ENCODE measurements around the gene MFN1.

MFN1 gene

GRCh38 chr3:179414804-179415203 is 67.3 kb downstream of the MFN1 start:
- Mint-ChIP-seq H3K4me3 (no peak overlapping the region), H3K27me3 (ENCODE audit: low read depth) (no peaks in the 10 kb centered on the region), H3K27ac (no peak overlapping the region), H3K4me1 (no peaks in the 10 kb centered on the region), H3K9me3 (no peaks in the 10 kb centered on the region), H3K36me3 (ENCODE audit: low read depth) (peaks cover 34% of the 10 kb centered on the region)
- TF ChIP-seq CTCF (IDR thresholded peaks at IDR 0.05; ENCODE audit: unreplicated experiment in 3 of 3): no peak

- H3K4me3 Mint-ChIP-seq: no peak overlapping the region
- no peak overlapping the region for H3K27ac Mint-ChIP-seq
- no peaks in the 10 kb centered on the region for H3K9me3 Mint-ChIP-seq
- peaks cover 28% of the 10 kb centered on the region for H3K36me3 Mint-ChIP-seq (ENCODE audit: low read depth)
- TF ChIP-seq CTCF (IDR thresholded peaks at IDR 0.05; ENCODE audit: unreplicated experiment in 3 of 3): no peak
- H3K4me1 Mint-ChIP-seq: no peaks in the 10 kb centered on the region
- no peaks in the 10 kb centered on the region for H3K27me3 Mint-ChIP-seq (ENCODE audit: low read depth)
These were observed 67.9 kb downstream of the MFN1 start for GRCh38 chr3:179415377-179415776.

- TF ChIP-seq CTCF (IDR thresholded peaks at IDR 0.05; ENCODE audit: unreplicated experiment in 3 of 3): no peak
- H3K27me3 Mint-ChIP-seq (ENCODE audit: low read depth): no peaks in the 10 kb centered on the region
- H3K27ac Mint-ChIP-seq: no peak overlapping the region
- H3K4me3 Mint-ChIP-seq: no peak overlapping the region
- no peaks in the 10 kb centered on the region for H3K4me1 Mint-ChIP-seq
- H3K36me3 Mint-ChIP-seq (ENCODE audit: low read depth): peaks cover 25% of the 10 kb centered on the region
- no peaks in the 10 kb centered on the region for H3K9me3 Mint-ChIP-seq
These were observed 69.2 kb downstream of the MFN1 start for GRCh38 chr3:179416681-179417080.

- H3K27ac Mint-ChIP-seq: no peak overlapping the region
These were observed 71.1 kb downstream of the MFN1 start for GRCh38 chr3:179418610-179419009.

GRCh38 chr3:179421500-179421899 is 74.0 kb downstream of the MFN1 start:
- no peak overlapping the region for H3K4me3 Mint-ChIP-seq
- H3K27me3 Mint-ChIP-seq (ENCODE audit: low read depth): no peaks in the 10 kb centered on the region
- peak; percentile 18 to 50 (median 37) for TF ChIP-seq CTCF (IDR thresholded peaks at IDR 0.05; ENCODE audit: unreplicated experiment in 3 of 3)
- H3K4me1 Mint-ChIP-seq: no peaks in the 10 kb centered on the region
- H3K9me3 Mint-ChIP-seq: no peaks in the 10 kb centered on the region
- H3K27ac Mint-ChIP-seq: no peak overlapping the region
- H3K36me3 Mint-ChIP-seq (ENCODE audit: low read depth): peaks cover 37% of the 10 kb centered on the region

More at GRCh38 chr3:179418610-179419009, 71.1 kb downstream of the MFN1 start:
- Mint-ChIP-seq H3K36me3 (ENCODE audit: low read depth) (peaks cover 26% of the 10 kb centered on the region), H3K4me1 (no peaks in the 10 kb centered on the region), H3K9me3 (no peaks in the 10 kb centered on the region), H3K27me3 (ENCODE audit: low read depth) (no peaks in the 10 kb centered on the region), H3K4me3 (no peak overlapping the region)
- TF ChIP-seq CTCF (IDR thresholded peaks at IDR 0.05; ENCODE audit: unreplicated experiment in 3 of 3): no peak

GRCh38 chr3:179425075-179425474 is 77.6 kb downstream of the MFN1 start:
- TF ChIP-seq CTCF (IDR thresholded peaks at IDR 0.05; ENCODE audit: unreplicated experiment in 3 of 3): no peak
- no peaks in the 10 kb centered on the region for H3K9me3 Mint-ChIP-seq
- no peaks in the 10 kb centered on the region for H3K27me3 Mint-ChIP-seq (ENCODE audit: low read depth)
- H3K36me3 Mint-ChIP-seq (ENCODE audit: low read depth): peaks cover 30% of the 10 kb centered on the region
- H3K4me1 Mint-ChIP-seq: no peaks in the 10 kb centered on the region
- H3K4me3 Mint-ChIP-seq: no peak overlapping the region
- H3K27ac Mint-ChIP-seq: no peak overlapping the region
